HG03139 (cell line): ENCODE data around the gene TP53BP2.

Experiments
- ATAC-seq: cut with Tn5 transposase; IDR thresholded peaks from one replicate; pipeline ENCODE4 v1.9.1; 2021; ENCODE audit not compliant: unreplicated experiment

The TP53BP2 gene

GRCh38 chr1:223802032-223802431 lies 43.7 kb downstream of the TP53BP2 start:
- no peak for ATAC-seq

DNA sequence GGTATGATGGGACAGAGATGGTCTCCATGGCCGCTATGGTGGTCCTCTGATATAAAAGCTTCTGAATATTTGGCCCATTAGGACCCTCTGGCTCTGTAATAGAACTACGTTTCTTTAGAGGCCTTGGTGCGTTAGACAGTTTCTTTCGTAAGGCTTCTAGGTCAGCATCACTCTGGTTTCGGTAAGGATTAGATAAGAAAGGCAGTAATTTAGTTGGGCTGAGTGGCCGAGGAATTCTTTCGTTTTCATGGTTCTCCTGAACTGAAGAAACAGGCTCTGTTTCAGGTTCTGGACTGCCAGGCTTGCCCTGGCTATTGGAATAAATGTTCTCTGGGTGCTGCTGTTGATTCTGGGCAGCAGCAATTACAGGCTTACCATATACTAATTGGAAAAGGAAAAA lies 49.5 kb downstream of the TP53BP2 start:
- ATAC-seq, result no peak

- no peak for ATAC-seq
These were observed 51.4 kb downstream of the TP53BP2 start for GRCh38 chr1:223794136-223794880.

- no peak for ATAC-seq
These were observed 52.0 kb downstream of the TP53BP2 start for GRCh38 chr1:223793716-223794115.

DNA sequence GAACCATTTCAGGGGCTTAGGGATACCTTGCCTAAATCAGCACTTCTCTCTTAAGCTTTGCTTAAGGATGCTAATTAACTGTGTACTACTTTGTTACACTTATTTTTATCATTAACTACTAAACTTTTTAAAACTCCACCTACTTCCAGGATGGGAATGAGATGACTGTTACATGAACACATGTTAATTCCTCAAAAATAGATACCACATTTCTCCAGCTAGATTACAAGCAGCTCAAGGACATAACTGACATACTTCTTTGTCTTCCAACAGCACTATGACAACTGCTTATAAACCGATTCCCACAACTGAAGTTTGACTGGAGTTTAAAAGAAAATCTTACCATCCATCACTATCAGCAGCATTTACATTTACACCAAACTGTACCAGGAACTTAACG lies 53.7 kb downstream of the TP53BP2 start:
- ATAC-seq, result no peak

GRCh38 chr1:223788746-223789415 lies 56.9 kb downstream of the TP53BP2 start:
- ATAC-seq, result no peak

DNA sequence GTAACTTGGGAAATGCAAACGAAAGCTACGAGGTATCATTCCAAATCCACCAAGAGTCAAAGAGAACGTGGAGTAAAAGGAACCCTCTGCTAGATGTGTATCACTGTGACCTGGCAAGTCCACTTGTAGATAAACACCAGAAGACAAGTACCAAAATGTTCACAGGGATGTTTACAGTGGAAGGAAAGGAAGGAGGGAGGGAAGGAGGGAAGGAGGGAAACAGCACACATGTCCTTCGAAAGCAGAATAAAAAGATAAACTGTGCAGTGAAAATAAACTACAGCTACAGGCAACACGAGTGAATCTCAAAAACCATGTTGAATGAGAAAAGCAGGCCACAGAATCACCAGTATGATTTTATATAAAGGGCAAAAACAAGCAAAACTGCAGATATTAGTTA lies 59.9 kb downstream of the TP53BP2 start:
- ATAC-seq, result no peak

GRCh38 chr1:223784541-223784940 lies 61.2 kb downstream of the TP53BP2 start:
- ATAC-seq, result no peak

DNA sequence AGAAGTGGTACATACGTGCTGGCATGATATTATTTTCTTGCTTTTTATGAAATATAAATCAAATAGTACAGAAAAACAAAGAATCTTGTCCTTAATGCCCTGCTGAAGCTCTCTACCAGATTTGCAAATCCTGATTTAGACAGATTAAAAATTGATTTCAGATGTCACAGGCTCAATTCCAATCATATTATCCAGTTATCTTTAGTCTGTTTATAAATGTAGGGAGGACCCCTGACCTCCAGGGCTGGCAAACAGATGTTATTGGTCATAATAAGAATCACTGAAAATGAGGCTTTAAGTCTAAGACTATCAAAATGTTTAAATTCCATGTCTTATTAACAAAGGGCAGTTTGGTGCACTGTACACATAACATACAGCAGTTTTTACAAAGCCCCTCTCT lies 62.1 kb downstream of the TP53BP2 start:
- no peak for ATAC-seq

DNA sequence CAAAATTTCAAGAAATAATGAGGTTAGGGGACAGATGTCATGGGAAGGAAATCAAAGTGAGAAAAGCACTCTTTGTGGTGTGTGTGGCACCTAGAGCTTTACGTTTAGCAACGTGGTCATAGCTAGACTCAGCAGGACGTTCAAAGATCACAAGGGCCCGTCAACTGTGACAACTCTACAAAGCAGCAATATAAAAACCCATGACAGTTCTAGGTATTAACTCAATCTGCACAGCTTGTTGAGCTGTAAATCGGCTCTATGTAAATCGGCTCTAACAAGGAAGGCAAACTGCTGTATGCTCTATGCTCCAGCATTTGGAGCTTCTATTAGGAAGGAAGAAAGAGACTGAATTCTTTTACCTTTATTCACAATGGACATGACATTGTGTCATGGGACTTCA lies 64.8 kb downstream of the TP53BP2 start:
- no peak for ATAC-seq

DNA sequence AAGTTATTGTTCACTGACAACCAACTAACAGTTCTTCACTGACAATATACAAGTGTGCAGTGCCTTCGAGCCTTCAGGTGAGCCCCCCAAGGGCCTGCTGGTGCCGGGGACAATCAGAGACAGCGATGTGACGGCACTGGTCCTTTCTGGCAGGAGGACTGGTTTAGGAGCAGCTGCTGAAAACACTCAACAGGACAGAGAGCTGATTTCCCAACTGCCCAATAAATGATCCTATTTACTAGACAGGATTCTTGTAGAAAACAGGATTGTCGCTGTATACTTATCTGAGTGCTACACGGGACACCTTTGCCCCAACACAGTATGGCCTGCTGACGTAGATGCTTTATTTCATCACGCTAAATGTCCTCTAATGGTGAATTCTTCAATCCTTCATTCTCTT lies 65.4 kb downstream of the TP53BP2 start:
- ATAC-seq, result no peak

DNA sequence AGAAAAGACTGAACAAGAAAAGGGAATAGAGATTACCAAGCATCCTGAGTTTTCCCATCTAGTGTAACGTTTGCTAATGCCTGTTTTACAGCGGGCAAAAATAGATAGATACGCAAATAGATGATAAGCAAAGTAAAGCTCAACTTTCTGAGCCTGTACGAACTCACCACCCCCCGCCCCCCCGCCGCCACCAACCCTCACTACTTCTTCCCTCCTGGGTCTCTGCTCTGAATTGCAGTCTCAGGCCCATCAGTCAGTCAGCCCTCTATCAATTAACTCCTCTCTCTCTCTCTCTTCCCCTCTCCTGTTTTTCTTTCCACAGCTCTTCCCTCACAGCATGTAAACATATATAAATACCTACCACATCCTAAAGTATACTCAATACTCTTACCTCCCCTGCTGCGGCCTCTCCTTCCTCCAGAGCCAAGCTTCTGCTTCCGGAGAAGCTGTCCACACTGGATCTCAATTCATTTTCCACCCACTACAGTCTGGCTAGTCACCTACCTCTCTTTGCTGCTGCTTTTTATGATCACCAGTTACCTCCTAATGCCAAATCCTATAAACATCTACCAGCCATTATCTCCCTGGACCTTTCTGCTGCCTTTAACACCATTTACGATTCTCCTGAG lies 68.8 kb downstream of the TP53BP2 start:
- no peak for ATAC-seq

- ATAC-seq, result no peak
These were observed 69.5 kb downstream of the TP53BP2 start for GRCh38 chr1:223776075-223776814.

DNA sequence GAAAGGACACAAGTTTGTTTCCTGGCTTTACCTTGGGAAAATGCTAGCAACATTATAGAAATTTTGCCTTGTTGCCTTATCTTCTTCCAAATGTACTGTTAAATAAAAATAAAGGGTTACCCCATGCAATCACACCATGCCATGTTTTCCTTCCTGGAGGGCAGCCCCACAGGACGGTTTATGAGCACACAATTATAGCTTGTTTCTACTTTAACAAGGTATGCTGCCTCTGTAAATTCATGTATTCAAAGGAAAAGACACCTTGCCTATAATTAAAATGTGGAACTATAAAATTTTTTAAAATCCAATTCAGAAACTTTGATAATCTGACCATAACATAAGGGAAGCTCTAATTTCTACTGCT lies 70.1 kb downstream of the TP53BP2 start:
- ATAC-seq, result no peak

DNA sequence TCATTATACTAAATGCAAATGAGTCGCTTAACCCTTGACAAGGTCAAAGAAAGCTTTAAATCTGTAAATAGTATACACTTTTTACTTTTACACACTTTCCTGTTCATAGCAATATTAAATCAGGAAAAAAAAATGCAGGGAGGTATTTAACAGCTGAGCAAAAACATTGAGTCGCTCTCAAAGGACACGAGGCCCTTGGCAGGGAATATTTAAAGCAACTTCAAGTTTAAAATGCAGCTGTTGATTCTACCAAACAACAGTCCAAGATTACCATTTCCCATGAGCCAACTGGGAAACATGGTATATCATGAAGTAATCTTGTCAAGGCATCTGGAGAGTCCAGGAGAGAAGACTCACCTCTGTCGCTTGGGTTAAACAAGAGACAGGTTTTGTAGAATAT lies 70.7 kb downstream of the TP53BP2 start:
- ATAC-seq, result no peak

DNA sequence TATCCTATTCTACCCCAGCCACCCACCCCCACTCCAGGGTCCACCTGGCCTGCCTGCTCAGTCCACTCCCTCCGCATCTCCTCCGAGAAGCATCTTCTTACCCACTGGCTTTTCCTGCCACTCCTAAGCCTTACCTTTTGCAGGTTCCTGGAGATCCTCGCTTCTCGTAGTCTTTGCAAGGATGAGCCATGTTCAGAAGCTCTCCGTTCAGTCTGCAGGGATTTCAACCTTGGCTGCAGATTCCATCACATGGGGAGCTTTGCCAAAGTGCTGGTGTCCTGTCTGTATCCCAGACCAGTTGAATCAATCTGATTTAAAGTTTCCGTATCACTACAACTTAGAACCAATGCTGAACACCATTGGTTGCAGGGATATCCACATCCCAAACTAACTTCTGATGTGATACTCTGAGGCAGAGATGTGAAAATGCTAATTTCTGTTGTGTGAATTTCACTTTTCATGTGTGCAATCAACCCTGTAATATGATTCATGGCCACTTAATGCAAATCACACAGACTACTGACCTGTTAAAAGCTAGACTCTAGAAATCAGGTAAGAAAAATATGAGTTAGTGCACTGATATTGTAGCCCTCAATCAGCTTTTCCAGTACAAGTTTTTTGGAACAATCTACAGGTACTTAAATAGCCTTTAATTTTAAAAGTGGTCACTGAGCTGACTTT lies 71.5 kb downstream of the TP53BP2 start:
- no peak for ATAC-seq

GRCh38 chr1:223772771-223773160 lies 73.0 kb downstream of the TP53BP2 start:
- ATAC-seq, result no peak

GRCh38 chr1:223771814-223772770 lies 73.7 kb downstream of the TP53BP2 start:
- no peak for ATAC-seq

GRCh38 chr1:223771469-223771813 lies 74.3 kb downstream of the TP53BP2 start:
- no peak for ATAC-seq
